HG03432 (cell line): Measurements from ENCODE around the gene MBD6.
"Not testable (repeated sequence)": the region's sequence is repeated elsewhere in the genome, so short reads cannot be mapped to it uniquely, and the experiment has no call there.

ENCODE experiments used
- ATAC-seq: cut with Tn5 transposase; IDR thresholded peaks from one replicate; pipeline ENCODE4 v1.9.1; 2021; ENCODE audit warnings: mild to moderate bottlenecking, moderate library complexity; ENCODE audit not compliant: unreplicated experiment

Gene MBD6

GRCh38 chr12:57487597-57488401, 34.8 kb upstream of the MBD6 start, which contains the start of gene MARS1:
Gene MARS1, plus strand, starts transcription at chr12:57488068. Its CDS starts 23 bp downstream, at chr12:57488091.
- peak; percentile 96 for ATAC-seq

- ATAC-seq, result no peak
Observed at GRCh38 chr12:57488402-57489156, 34.0 kb upstream of the MBD6 start.

- ATAC-seq, result no peak
Observed at GRCh38 chr12:57489157-57489641, 33.4 kb upstream of the MBD6 start.

- ATAC-seq, result no peak
Observed at GRCh38 chr12:57490126-57490525, 32.5 kb upstream of the MBD6 start.

- no peak for ATAC-seq
Observed at GRCh38 chr12:57491393-57492280, 31.0 kb upstream of the MBD6 start.

- not testable (repeated sequence) for ATAC-seq
Observed at GRCh38 chr12:57495051-57495701, 27.4 kb upstream of the MBD6 start.

GRCh38 chr12:57496822-57497221, 25.8 kb upstream of the MBD6 start:
- no peak for ATAC-seq

- no peak for ATAC-seq
Observed at GRCh38 chr12:57497223-57498131, 25.1 kb upstream of the MBD6 start.

- ATAC-seq, result no peak
Observed at GRCh38 chr12:57498132-57498502, 24.5 kb upstream of the MBD6 start.

- ATAC-seq, result no peak
Observed at GRCh38 chr12:57498571-57498970, 24.1 kb upstream of the MBD6 start.

- no peak for ATAC-seq
Observed at GRCh38 chr12:57500213-57500612, 22.4 kb upstream of the MBD6 start.

GRCh38 chr12:57502311-57502969, 20.2 kb upstream of the MBD6 start:
- not testable (repeated sequence) for ATAC-seq

- not testable (repeated sequence) for ATAC-seq
Observed at GRCh38 chr12:57506541-57506940, 16.1 kb upstream of the MBD6 start.

- not testable (repeated sequence) for ATAC-seq
Observed at GRCh38 chr12:57507796-57508195, 14.8 kb upstream of the MBD6 start.

GRCh38 chr12:57511161-57511560, 11.5 kb upstream of the MBD6 start:
- ATAC-seq, result no peak

GRCh38 chr12:57511588-57512325, 10.9 kb upstream of the MBD6 start:
- ATAC-seq, result no peak

- no peak for ATAC-seq
Observed at GRCh38 chr12:57512665-57513064, 10.0 kb upstream of the MBD6 start.

- no peak for ATAC-seq
Observed at GRCh38 chr12:57513266-57513665, 9.4 kb upstream of the MBD6 start.
